Smooth muscle cell (in vitro differentiated cells): Measurements from ENCODE around the gene GAB2. TPM values are rescaled to one million over a fixed set of nuclear protein-coding genes. Genes with fewer than 3 reads are reported as not detected.
A peak's percentile ranks its signal among the peaks of the same experiment; 100 is the strongest.

ENCODE experiments used
- DNase-seq: peaks from one replicate; lab custom pipeline; 2025; ENCODE audit not compliant: unreplicated experiment; lab: John Stamatoyannopoulos, UW
- H2AFZ ChIP-seq: fragments of 200-600 bp; sonication (generic); 2 replicates; pipeline ENCODE4 v1.6.0; 2016; ENCODE audit warnings: antibody characterized with exemption, low read depth, mild to moderate bottlenecking
- H3F3A ChIP-seq: fragments of 200-600 bp; sonication (generic); 2 replicates; pipeline ENCODE4 v1.6.0; 2017; ENCODE audit warnings: antibody characterized with exemption, low read depth
- H3K27ac ChIP-seq: fragments of 200-600 bp; sonication (generic); 2 replicates; pipeline ENCODE4 v1.5.1; 2016; ENCODE audit warnings: low read depth, mild to moderate bottlenecking
- H3K27me3 ChIP-seq: fragments of 200-600 bp; sonication (generic); 2 replicates; pipeline ENCODE4 v1.6.1; 2016; ENCODE audit warnings: low read depth, mild to moderate bottlenecking
- H3K36me3 ChIP-seq: fragments of 200-600 bp; sonication (generic); 2 replicates; pipeline ENCODE4 v1.5.1; 2016; ENCODE audit warnings: low read depth
- H3K4me1 ChIP-seq: fragments of 200-600 bp; sonication (generic); 2 replicates; pipeline ENCODE4 v1.5.1; 2016; ENCODE audit warnings: low read depth
- H3K4me2 ChIP-seq: fragments of 200-600 bp; sonication (generic); 2 replicates; pipeline ENCODE4 v1.6.0; 2016; ENCODE audit warnings: mild to moderate bottlenecking
- H3K4me3 ChIP-seq: fragments of 200-600 bp; sonication (generic); 2 replicates; pipeline ENCODE4 v1.5.1; 2016; ENCODE audit warnings: mild to moderate bottlenecking
- H3K79me2 ChIP-seq: fragments of 200-600 bp; sonication (generic); 2 replicates; pipeline ENCODE4 v1.6.0; 2016; ENCODE audit warnings: low read depth, mild to moderate bottlenecking
- H3K9ac ChIP-seq: fragments of 200-600 bp; sonication (generic); 2 replicates; pipeline ENCODE4 v1.6.0; 2016; ENCODE audit warnings: low read depth
- H3K9me3 ChIP-seq: fragments of 200-600 bp; sonication (generic); replicated peaks from 2 replicates; pipeline ENCODE4 v1.5.1; 2016; ENCODE audit warnings: low read depth
- H4K20me1 ChIP-seq: fragments of 200-600 bp; sonication (generic); 2 replicates; pipeline ENCODE4 v1.6.0; 2016; ENCODE audit warnings: low read depth
- WGBS: methylation state at CpG from one replicate; pipeline ENCODE4 v1.1.7; 2016; ENCODE audit warnings: low lambda C conversion rate; 5-methylcytosine and 5-hydroxymethylcytosine counted together
- polyA plus RNA-seq: library from polyadenylated mRNA; unstranded; fragments of >200 nt; fragmentation: Nextera tagmentation; extraction: Ambion mirVana; gene quantifications from 2 replicates; pipeline ENCODE4 v1.2.1, GENCODE V29; 2016
- total RNA-seq: library from RNA; depleted of rRNA; stranded (reverse); fragments of >200 nt; gene quantifications from 2 replicates; pipeline ENCODE4 v1.2.3, GENCODE V29; 2014
- TF ChIP-seq, protein P1 (sequence below): fragments of 200-600 bp; sonication (generic); IDR thresholded peaks from 2 replicates; pipeline ENCODE4 v1.5.1; 2017; ENCODE audit warnings: borderline replicate concordance, mild to moderate bottlenecking, antibody characterized with exemption; ENCODE audit not compliant: insufficient read depth, poor library complexity, severe bottlenecking

GAB2 gene
- total and polyA plus RNA-seq, 2 experiments from 2014 or later = 4.2 to 9.7 TPM

- Histone ChIP-seq H3K9me3 (no peaks in the 10 kb centered on the region), H3K27me3 (no peaks in the 10 kb centered on the region), H3K27ac (no peak overlapping the region), H3K4me3 (no peak overlapping the region), H2AFZ (no peak overlapping the region), H3K4me2 (no peak overlapping the region), H3K79me2 (peaks cover 49% of the 10 kb centered on the region), H3K9ac (no peak overlapping the region), H4K20me1 (peaks cover 73% of the 10 kb centered on the region), H3K36me3 (no peaks in the 10 kb centered on the region), H3K4me1 (peaks cover 10% of the 10 kb centered on the region), H3F3A (peaks cover under 1% of the 10 kb centered on the region)
- DNase-seq = no peak
- TF ChIP-seq, protein P1, sequence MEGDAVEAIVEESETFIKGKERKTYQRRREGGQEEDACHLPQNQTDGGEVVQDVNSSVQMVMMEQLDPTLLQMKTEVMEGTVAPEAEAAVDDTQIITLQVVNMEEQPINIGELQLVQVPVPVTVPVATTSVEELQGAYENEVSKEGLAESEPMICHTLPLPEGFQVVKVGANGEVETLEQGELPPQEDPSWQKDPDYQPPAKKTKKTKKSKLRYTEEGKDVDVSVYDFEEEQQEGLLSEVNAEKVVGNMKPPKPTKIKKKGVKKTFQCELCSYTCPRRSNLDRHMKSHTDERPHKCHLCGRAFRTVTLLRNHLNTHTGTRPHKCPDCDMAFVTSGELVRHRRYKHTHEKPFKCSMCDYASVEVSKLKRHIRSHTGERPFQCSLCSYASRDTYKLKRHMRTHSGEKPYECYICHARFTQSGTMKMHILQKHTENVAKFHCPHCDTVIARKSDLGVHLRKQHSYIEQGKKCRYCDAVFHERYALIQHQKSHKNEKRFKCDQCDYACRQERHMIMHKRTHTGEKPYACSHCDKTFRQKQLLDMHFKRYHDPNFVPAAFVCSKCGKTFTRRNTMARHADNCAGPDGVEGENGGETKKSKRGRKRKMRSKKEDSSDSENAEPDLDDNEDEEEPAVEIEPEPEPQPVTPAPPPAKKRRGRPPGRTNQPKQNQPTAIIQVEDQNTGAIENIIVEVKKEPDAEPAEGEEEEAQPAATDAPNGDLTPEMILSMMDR = no peak
- 74% methylated on average over 6 of the region's 6 CpGs for WGBS
Observed at GRCh38 chr11:78192223-78192719, 225.3 kb downstream of the GAB2 start.

- Histone ChIP-seq H3K79me2 (peaks cover 49% of the 10 kb centered on the region), H3K4me2 (no peak overlapping the region), H3K9me3 (no peaks in the 10 kb centered on the region), H3K27ac (no peak overlapping the region), H3K4me1 (peaks cover 10% of the 10 kb centered on the region), H3K27me3 (no peaks in the 10 kb centered on the region), H2AFZ (no peak overlapping the region), H4K20me1 (peaks cover 74% of the 10 kb centered on the region), H3K36me3 (no peaks in the 10 kb centered on the region), H3K9ac (no peak overlapping the region), H3F3A (peaks cover 10% of the 10 kb centered on the region), H3K4me3 (no peak overlapping the region)
- WGBS = 90% methylated on average over 14 of the region's 14 CpGs
- no peak for DNase-seq
- TF ChIP-seq, protein P1 = no peak
Observed at GRCh38 chr11:78190871-78191538, 226.6 kb downstream of the GAB2 start.

DNA sequence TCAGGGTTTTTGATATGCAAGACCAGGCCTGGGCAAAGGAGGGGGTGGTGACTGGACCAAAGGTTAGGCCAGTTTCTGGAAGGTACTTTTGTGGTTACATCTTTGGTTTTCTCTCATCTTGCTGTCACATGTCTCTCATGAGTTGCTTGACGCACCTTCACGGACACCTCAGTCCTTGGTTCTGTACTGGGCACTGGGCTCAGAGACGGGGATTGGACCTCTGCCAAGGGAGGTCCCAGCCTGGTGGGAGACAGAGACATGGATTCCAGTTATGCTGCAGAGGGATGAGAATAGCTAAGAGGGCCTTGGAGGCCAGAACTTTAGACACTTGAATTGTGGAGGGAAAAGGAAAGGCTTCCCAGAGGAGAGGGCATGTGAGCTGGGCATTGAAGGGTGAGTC lies 227.2 kb downstream of the GAB2 start:
- Histone ChIP-seq H3K9ac (no peak overlapping the region), H3K4me2 (peak overlapping the region; percentile 87), H3K4me1 (peaks cover 10% of the 10 kb centered on the region), H3F3A (peaks cover 10% of the 10 kb centered on the region), H4K20me1 (peaks cover 67% of the 10 kb centered on the region), H3K27ac (no peak overlapping the region), H2AFZ (no peak overlapping the region), H3K79me2 (peaks cover 44% of the 10 kb centered on the region), H3K9me3 (no peaks in the 10 kb centered on the region), H3K36me3 (no peaks in the 10 kb centered on the region), H3K27me3 (no peaks in the 10 kb centered on the region), H3K4me3 (peak overlapping the region; percentile 87)
- DNase-seq = no peak
- TF ChIP-seq, protein P1 = no peak
- 89% methylated on average over 3 of the region's 3 CpGs for WGBS

- Histone ChIP-seq H3K27me3 (no peaks in the 10 kb centered on the region), H4K20me1 (peaks cover 62% of the 10 kb centered on the region), H3F3A (peaks cover 10% of the 10 kb centered on the region), H3K9me3 (no peaks in the 10 kb centered on the region), H3K4me3 (peak overlapping the region; percentile 87), H3K27ac (no peak overlapping the region), H3K9ac (no peak overlapping the region), H2AFZ (no peak overlapping the region), H3K4me1 (peaks cover 8% of the 10 kb centered on the region), H3K36me3 (no peaks in the 10 kb centered on the region), H3K4me2 (peak overlapping the region; percentile 87), H3K79me2 (peaks cover 41% of the 10 kb centered on the region)
- TF ChIP-seq, protein P1 = no peak
- no peak for DNase-seq
- WGBS = 63% methylated on average over 3 of the region's 3 CpGs
Observed at GRCh38 chr11:78189851-78190250, 227.8 kb downstream of the GAB2 start.
